T-cell (primary cell): ENCODE results near the gene WT1. TPM values are rescaled to one million over a fixed set of nuclear protein-coding genes. Genes with fewer than 3 reads are reported as not detected.
A peak's percentile ranks its signal among the peaks of the same experiment; 100 is the strongest.
"Not testable (repeated sequence)": the region's sequence is repeated elsewhere in the genome, so short reads cannot be mapped to it uniquely, and the experiment has no call there.

Experiments used
- ATAC-seq, 4 experiments: fragments of 200-7000 bp in 3 of 4; fragments of 150-1000 bp in 1 of 4; cut with Tn5 transposase; replicated peaks in 1 of 4; 1 replicate in 3 of 4; 2 replicates in 1 of 4; pipeline ENCODE4 v1.10.0; 2021; ENCODE audit warnings: moderate library complexity in 3 of 4, mild to moderate bottlenecking in 2 of 4, moderate number of reproducible peaks in 1 of 4
- CTCF ChIA-PET, 2 donors: fragments of 300-600 bp; sonication (Branson Sonifier 250); formaldehyde crosslinking; loops; one replicate each; lab custom pipeline; 2022; ENCODE audit warnings: antibody characterized with exemption in 2 of 2; lab: Charles Lee
- POLR2A ChIA-PET, 2 donors: fragments of 300-600 bp; sonication (Branson Sonifier 250); formaldehyde crosslinking; loops; one replicate each; lab custom pipeline; 2022; ENCODE audit warnings: antibody characterized with exemption in 2 of 2; lab: Charles Lee
- DNase-seq, 35 experiments: peaks; one replicate each; pipeline versions ENCODE4 v3.0.0 to v3.0.0-alpha.2; 2013 to 2023
- H3K27ac ChIP-seq: one replicate; pipeline ENCODE4 v1.5.1; 2013; ENCODE audit warnings: low read length
- H3K27me3 ChIP-seq, 2 experiments: replicated peaks in 1 of 2; 1 replicate in 1 of 2; 2 replicates in 1 of 2; pipeline versions ENCODE4 v1.6.1 to v1.7.0; 2013; ENCODE audit warnings: low read length in 1 of 2, mixed read lengths in 1 of 2; ENCODE audit not compliant: control insufficient read depth in 2 of 2, insufficient read depth in 2 of 2; ENCODE audit errors: extremely low read depth in 1 of 2
- H3K36me3 ChIP-seq, 2 donors: 1 replicate in 1 of 2; 2 replicates in 1 of 2; pipeline versions ENCODE4 v1.6.1 to v1.7.0; 2013; ENCODE audit warnings: low read length in 1 of 2; ENCODE audit not compliant: control insufficient read depth in 2 of 2, insufficient read depth in 1 of 2; ENCODE audit errors: extremely low read depth in 1 of 2
- H3K4me1 ChIP-seq, 2 experiments: 1 replicate in 1 of 2; 2 replicates in 1 of 2; pipeline versions ENCODE4 v1.6.1 to v1.7.0; 2013; ENCODE audit warnings: low read length in 2 of 2, mixed read lengths in 1 of 2; ENCODE audit not compliant: insufficient read depth in 2 of 2, control insufficient read depth in 1 of 2; ENCODE audit errors: extremely low read depth in 1 of 2
- H3K4me3 ChIP-seq, 2 donors: 1 replicate in 1 of 2; 2 replicates in 1 of 2; pipeline versions ENCODE4 v1.5.1 to v1.7.0; 2013; ENCODE audit warnings: mild to moderate bottlenecking in 2 of 2, low read length in 1 of 2, moderate library complexity in 1 of 2; ENCODE audit not compliant: control insufficient read depth in 1 of 2; ENCODE audit errors: extremely low read depth in 1 of 2
- H3K9me3 ChIP-seq: 2 replicates; pipeline ENCODE4 v1.7.0; 2013
- H3K27ac Mint-ChIP-seq, 2 donors: one replicate each; pipeline ENCODE4 v1.8.0; 2020 to 2021; ENCODE audit warnings: mild to moderate bottlenecking in 2 of 2, mixed read lengths in 2 of 2
- H3K27me3 Mint-ChIP-seq, 2 donors: one replicate each; pipeline ENCODE4 v1.8.0; 2021 to 2022; ENCODE audit warnings: mixed read lengths in 2 of 2
- H3K36me3 Mint-ChIP-seq: one replicate; pipeline ENCODE4 v1.8.0; 2021; ENCODE audit warnings: mixed read lengths
- H3K4me1 Mint-ChIP-seq, 3 donors: one replicate each; pipeline ENCODE4 v1.8.0; 2020 to 2022; ENCODE audit warnings: mixed read lengths in 3 of 3, mild to moderate bottlenecking in 1 of 3
- H3K4me3 Mint-ChIP-seq, 3 donors: one replicate each; pipeline ENCODE4 v1.8.0; 2020 to 2022; ENCODE audit warnings: mild to moderate bottlenecking in 3 of 3, mixed read lengths in 3 of 3, moderate library complexity in 3 of 3
- H3K9me3 Mint-ChIP-seq, 3 donors: one replicate each; pipeline ENCODE4 v1.8.0; 2020 to 2022; ENCODE audit warnings: mixed read lengths in 3 of 3
- WGBS: methylation state at CpG from one replicate; pipeline ENCODE4 v1.1.5; 2013; ENCODE audit warnings: missing lambda C conversion rate; ENCODE audit not compliant: insufficient coverage; 5-methylcytosine and 5-hydroxymethylcytosine counted together
- total RNA-seq, 35 experiments: library from RNA in 6 of 35; stranded (reverse) in 6 of 35; fragments of 120-200 nt in 1 of 35; gene quantifications; one replicate each; pipeline versions ENCODE4 v1.2.1 to v1.2.4 and lab custom pipeline; 2013 to 2026

WT1 gene
- total RNA-seq, 5 donors from 2014 or later (not counting 1 experiment from before 2014, with no cell fraction given): not detected

- CTCF ChIA-PET: no interaction called here
These were observed 52.8 kb downstream of the WT1 start for GRCh38 chr11:32382339-32383049.

GRCh38 chr11:32381179-32381578 lies 54.2 kb downstream of the WT1 start:
- H3K4me3 ChIP-seq: no peak overlapping the region
- H3K4me1 ChIP-seq: no peaks in the 10 kb centered on the region
- Mint-ChIP-seq H3K4me3 (no peak overlapping the region), H3K4me1 (no peaks in the 10 kb centered on the region), H3K36me3 (no peaks in the 10 kb centered on the region), H3K27ac (no peak overlapping the region), H3K27me3 (peaks cover 18 to 20% of the 10 kb centered on the region in 2 donors), H3K9me3 (peaks cover 0 to 3% (median 0%) of the 10 kb centered on the region in 3 donors)
- ATAC-seq: peak in 1 of 4 experiments; percentile 4
- H3K27ac ChIP-seq: no peak overlapping the region
- no peaks in the 10 kb centered on the region for H3K36me3 ChIP-seq
- DNase-seq: no peak
- 87% methylated on average over 9 of the region's 9 CpGs for WGBS
- CTCF ChIA-PET: no interaction called here
- no peaks in the 10 kb centered on the region for H3K9me3 ChIP-seq
- POLR2A ChIA-PET: no interaction called here
- H3K27me3 ChIP-seq: peaks cover 0 to 17% of the 10 kb centered on the region in 2 experiments

More at GRCh38 chr11:32382339-32383049, 52.8 kb downstream of the WT1 start:
- H3K36me3 Mint-ChIP-seq: no peaks in the 10 kb centered on the region
- no peak overlapping the region for H3K4me3 Mint-ChIP-seq
- H3K9me3 Mint-ChIP-seq: peaks cover 0 to 3% (median 0%) of the 10 kb centered on the region in 3 donors
- DNase-seq: no peak
- Histone ChIP-seq H3K27me3 (peaks cover 0 to 17% of the 10 kb centered on the region in 2 experiments), H3K9me3 (no peaks in the 10 kb centered on the region), H3K4me1 (no peaks in the 10 kb centered on the region), H3K27ac (no peak overlapping the region), H3K36me3 (no peaks in the 10 kb centered on the region), H3K4me3 (no peak overlapping the region)
- no CpG with 5 or more reads among the region's 10 CpGs for WGBS
- POLR2A ChIA-PET: no interaction called here
- H3K27ac Mint-ChIP-seq: no peak overlapping the region
- ATAC-seq: no peak
- no peaks in the 10 kb centered on the region for H3K4me1 Mint-ChIP-seq
- H3K27me3 Mint-ChIP-seq: peaks cover 17 to 18% of the 10 kb centered on the region in 2 donors

GRCh38 chr11:32379719-32380118 lies 55.6 kb downstream of the WT1 start:
- WGBS: 94% methylated on average over 9 of the region's 10 CpGs
- ATAC-seq (no peak), DNase-seq (no peak)
- CTCF ChIA-PET: no interaction called here
- peaks cover 0 to 6% (median 3%) of the 10 kb centered on the region in 3 donors for H3K9me3 Mint-ChIP-seq
- no peak overlapping the region for H3K27ac ChIP-seq
- peaks cover 16 to 23% of the 10 kb centered on the region in 2 donors for H3K27me3 Mint-ChIP-seq
- no peak overlapping the region for H3K4me3 Mint-ChIP-seq
- peaks cover 0 to 15% of the 10 kb centered on the region in 2 experiments for H3K27me3 ChIP-seq
- no peaks in the 10 kb centered on the region for H3K4me1 ChIP-seq
- H3K9me3 ChIP-seq: no peaks in the 10 kb centered on the region
- POLR2A ChIA-PET: no interaction called here
- no peak overlapping the region for H3K27ac Mint-ChIP-seq
- H3K4me3 ChIP-seq: no peak overlapping the region
- H3K36me3 ChIP-seq: no peaks in the 10 kb centered on the region
- no peaks in the 10 kb centered on the region for H3K4me1 Mint-ChIP-seq
- H3K36me3 Mint-ChIP-seq: no peaks in the 10 kb centered on the region

- DNase-seq (no peak), ATAC-seq (no peak)
- no peaks in the 10 kb centered on the region for H3K9me3 ChIP-seq
- Mint-ChIP-seq H3K27ac (no peak overlapping the region), H3K4me3 (no peak overlapping the region), H3K36me3 (no peaks in the 10 kb centered on the region), H3K27me3 (peaks cover 4 to 17% of the 10 kb centered on the region in 2 donors), H3K9me3 (peaks cover under 1 to 12% (median 10%) of the 10 kb centered on the region in 3 donors), H3K4me1 (no peaks in the 10 kb centered on the region)
- H3K4me3 ChIP-seq: no peak overlapping the region
- POLR2A ChIA-PET: no interaction called here
- no peaks in the 10 kb centered on the region for H3K36me3 ChIP-seq
- CTCF ChIA-PET: interaction anchor here in 1 of 2 donors (0.6 kb wide), 1 partner anchor 910 kb away, joined by 3 read pairs; no protein-coding TSS in a partner anchor
- peaks cover 0 to 13% of the 10 kb centered on the region in 2 experiments for H3K27me3 ChIP-seq
- H3K4me1 ChIP-seq: no peaks in the 10 kb centered on the region
- H3K27ac ChIP-seq: no peak overlapping the region
- WGBS: no CpG with 5 or more reads among the region's 1 CpG
These were observed 59.5 kb downstream of the WT1 start for GRCh38 chr11:32375826-32376225.

GRCh38 chr11:32374261-32374711 lies 61.1 kb downstream of the WT1 start:
- peaks cover 7 to 21% (median 18%) of the 10 kb centered on the region in 3 donors for H3K9me3 Mint-ChIP-seq
- Histone ChIP-seq H3K4me3 (no peak overlapping the region), H3K27ac (no peak overlapping the region), H3K4me1 (no peaks in the 10 kb centered on the region), H3K27me3 (peaks cover 0 to 7% of the 10 kb centered on the region in 2 experiments), H3K9me3 (no peaks in the 10 kb centered on the region), H3K36me3 (no peaks in the 10 kb centered on the region)
- H3K36me3 Mint-ChIP-seq: no peaks in the 10 kb centered on the region
- ChIA-PET CTCF (interaction anchor here in 1 of 2 donors (0.7 kb wide), 1 partner anchor 29 kb away, joined by 5 read pairs; no protein-coding TSS in a partner anchor), POLR2A (no interaction called here)
- H3K27me3 Mint-ChIP-seq: peaks cover 4 to 17% of the 10 kb centered on the region in 2 donors
- H3K4me1 Mint-ChIP-seq: no peaks in the 10 kb centered on the region
- H3K27ac Mint-ChIP-seq: no peak overlapping the region
- peak in 4 of 35 experiments; percentile 1 to 17 (median 2) for DNase-seq
- no peak overlapping the region for H3K4me3 Mint-ChIP-seq
- no peak for ATAC-seq
- 46% methylated on average over 13 of the region's 13 CpGs for WGBS

- ATAC-seq, H3K36me3 Mint-ChIP-seq, H3K9me3 ChIP-seq, H3K4me3 ChIP-seq, H3K4me3 Mint-ChIP-seq, H3K27me3 ChIP-seq, POLR2A ChIA-PET, CTCF ChIA-PET, H3K27ac Mint-ChIP-seq, H3K27ac ChIP-seq, H3K27me3 Mint-ChIP-seq, DNase-seq, H3K36me3 ChIP-seq, H3K4me1 Mint-ChIP-seq, H3K4me1 ChIP-seq: not testable (repeated sequence)
- peaks cover 15 to 31% (median 17%) of the 10 kb centered on the region in 3 donors for H3K9me3 Mint-ChIP-seq
These were observed 65.4 kb downstream of the WT1 start for GRCh38 chr11:32369987-32370386.
